HCT116 (cell line): ENCODE data around the gene SOX6. TPM values are rescaled to one million over a fixed set of nuclear protein-coding genes. Genes with fewer than 3 reads are reported as not detected.

Experiments used
- ATAC-seq: fragments of 200-7000 bp; cut with Tn5 transposase; 2 replicates; pipeline ENCODE4 v1.9.1; 2020; ENCODE audit warnings: mild to moderate bottlenecking, moderate library complexity
- BruUV-seq: library from RNA; stranded (reverse); fragments of 400-500 nt; replicated peaks from 2 replicates; lab custom pipeline; 2021; lab: Mats Ljungman, UMichigan
- CTCF ChIA-PET: fragments of 300-600 bp; sonication (Branson Sonifier 250); formaldehyde crosslinking; loops from one replicate; lab custom pipeline; 2021; ENCODE audit warnings: antibody characterized with exemption; lab: Charles Lee
- POLR2A ChIA-PET: fragments of 300-600, 350-600 bp; sonication (Branson Sonifier 250); formaldehyde crosslinking; loops from one replicate; lab custom pipeline; 2021; ENCODE audit warnings: antibody characterized with exemption; lab: Charles Lee
- RAD21 ChIA-PET, 2 experiments: fragments of 300-600 bp; sonication (Branson Sonifier 250); formaldehyde crosslinking; loops; one replicate each; lab custom pipeline; 2023; ENCODE audit warnings: low total read pairs in 2 of 2; ENCODE audit not compliant: uncharacterized antibody in 2 of 2, unreplicated experiment in 2 of 2, low non-redundant PET in 1 of 2; lab: Charles Lee
- DNase-seq: peaks from one replicate; pipeline ENCODE4 v3.0.0-alpha.2; 2010; ENCODE audit warnings: low read depth, low spot score
- H2AFZ ChIP-seq: fragments of 200-600 bp; shearing (Covaris generic), sonication (generic); 2 replicates; pipeline ENCODE4 v1.6.1; 2017; ENCODE audit warnings: low read depth, mixed run types, mixed read lengths, antibody characterized with exemption, low read length; ENCODE audit not compliant: poor library complexity, severe bottlenecking
- H3K27ac ChIP-seq: 2 replicates; pipeline ENCODE4 v1.5.1; 2012; ENCODE audit warnings: low read depth, low read length
- H3K27me3 ChIP-seq: fragments of 200-600 bp; sonication (generic); 2 replicates; pipeline ENCODE4 v1.6.1; 2016; ENCODE audit warnings: mixed run types, low read length, mixed read lengths; ENCODE audit not compliant: insufficient read depth
- H3K36me3 ChIP-seq, 2 experiments: fragments of 200-500 bp in 1 of 2; fragments of 200-600 bp in 1 of 2; sonication (Bioruptor generic) in 1 of 2; sonication (generic) in 1 of 2; 2 replicates each; pipeline versions ENCODE4 v1.5.1 to v1.6.1; 2014 to 2016; ENCODE audit warnings: low read length in 2 of 2, inconsistent platforms in 1 of 2, mixed read lengths in 1 of 2, mixed run types in 1 of 2; ENCODE audit not compliant: insufficient read depth in 2 of 2, control insufficient read depth in 1 of 2
- H3K4me1 ChIP-seq, 2 experiments: fragments of 200-600 bp in 1 of 2; sonication (generic) in 1 of 2; 2 replicates each; pipeline versions ENCODE4 v1.5.1 to v1.6.1; 2012 to 2017; ENCODE audit warnings: low read length in 2 of 2, inconsistent platforms in 1 of 2, mild to moderate bottlenecking in 1 of 2, mixed read lengths in 1 of 2, mixed run types in 1 of 2, moderate library complexity in 1 of 2; ENCODE audit not compliant: insufficient read depth in 2 of 2, control insufficient read depth in 1 of 2
- H3K4me2 ChIP-seq: fragments of 200-600 bp; sonication (generic); 2 replicates; pipeline ENCODE4 v1.6.1; 2017; ENCODE audit warnings: mixed run types, low read length, mixed read lengths
- H3K4me3 ChIP-seq, 2 experiments: fragments of 200-600 bp in 1 of 2; sonication (generic) in 1 of 2; replicated peaks in 1 of 2; 2 replicates each; pipeline ENCODE4 v1.5.1; 2011 to 2016; ENCODE audit warnings: low read length in 2 of 2, control low read depth in 1 of 2, low read depth in 1 of 2, mild to moderate bottlenecking in 1 of 2, mixed read lengths in 1 of 2, mixed run types in 1 of 2
- H3K79me2 ChIP-seq: fragments of 200-600 bp; sonication (generic); 2 replicates; pipeline ENCODE4 v1.6.1; 2017; ENCODE audit warnings: mild to moderate bottlenecking, mixed run types, low read length, moderate library complexity, mixed read lengths; ENCODE audit not compliant: insufficient read depth
- H3K9ac ChIP-seq: fragments of 200-600 bp; sonication (generic); 2 replicates; pipeline ENCODE4 v1.6.1; 2016; ENCODE audit warnings: low read length, mixed read lengths
- H3K9me2 ChIP-seq: fragments of 200-600 bp; sonication (generic), shearing (Covaris generic); 2 replicates; pipeline ENCODE4 v1.6.1; 2017; ENCODE audit warnings: mixed run types, mild to moderate bottlenecking, moderate library complexity; ENCODE audit not compliant: insufficient read depth
- H3K9me3 ChIP-seq, 2 experiments: fragments of 200-500 bp in 1 of 2; fragments of 200-600 bp in 1 of 2; sonication (Bioruptor generic) in 1 of 2; sonication (generic) in 1 of 2; 2 replicates each; pipeline ENCODE4 v1.6.1; 2014 to 2017; ENCODE audit warnings: low read length in 2 of 2, mixed read lengths in 2 of 2, inconsistent platforms in 1 of 2, low read depth in 1 of 2, mild to moderate bottlenecking in 1 of 2, mixed run types in 1 of 2, moderate library complexity in 1 of 2; ENCODE audit not compliant: control insufficient read depth in 1 of 2, insufficient read depth in 1 of 2
- H4K20me1 ChIP-seq: fragments of 200-600 bp; sonication (generic), shearing (Covaris generic); 2 replicates; pipeline ENCODE4 v1.6.1; 2017; ENCODE audit warnings: mixed run types, mild to moderate bottlenecking, moderate library complexity; ENCODE audit not compliant: insufficient read depth
- CEBPB ChIP-seq: IDR thresholded peaks from 2 replicates; pipeline ENCODE4 v1.6.1; 2012; ENCODE audit warnings: low read depth
- ELF1 ChIP-seq: IDR thresholded peaks from 2 replicates; pipeline ENCODE4 v1.6.1; 2012; ENCODE audit warnings: low read depth, borderline replicate concordance
- EZH2 ChIP-seq: fragments of 200-600 bp; sonication (generic); IDR thresholded peaks from 2 replicates; pipeline ENCODE4 v1.6.1; 2017; ENCODE audit warnings: antibody characterized with exemption, mixed run types
- EZH2phosphoT487 ChIP-seq: fragments of 200-600 bp; IDR thresholded peaks from 2 replicates; pipeline ENCODE4 v1.6.1; 2018; ENCODE audit warnings: antibody characterized with exemption, borderline replicate concordance
- FOSL1 ChIP-seq: IDR thresholded peaks from 2 replicates; pipeline ENCODE4 v1.6.1; 2012; ENCODE audit warnings: low read depth
- JUND ChIP-seq: IDR thresholded peaks from 2 replicates; pipeline ENCODE4 v1.6.1; 2012
- POLR2A ChIP-seq: IDR thresholded peaks from 2 replicates; pipeline ENCODE4 v1.7.0; 2011; ENCODE audit warnings: borderline replicate concordance; ENCODE audit not compliant: insufficient read depth, insufficient read length; ENCODE audit errors: extremely low read depth
- POLR2AphosphoS5 ChIP-seq: IDR thresholded peaks from 2 replicates; pipeline ENCODE4 v1.6.1; 2011; ENCODE audit warnings: mild to moderate bottlenecking, low read depth, low read length, moderate library complexity
- RAD21 ChIP-seq: IDR thresholded peaks from 2 replicates; pipeline ENCODE4 v1.6.1; 2012; ENCODE audit warnings: low read depth, mild to moderate bottlenecking
- SIN3A ChIP-seq: IDR thresholded peaks from 2 replicates; pipeline ENCODE4 v1.6.1; 2012; ENCODE audit warnings: low read depth
- SP1 ChIP-seq: IDR thresholded peaks from 2 replicates; pipeline ENCODE4 v1.6.1; 2012; ENCODE audit warnings: low read depth
- YY1 ChIP-seq: IDR thresholded peaks from 2 replicates; pipeline ENCODE4 v1.6.1; 2011; ENCODE audit warnings: low read length, low read depth, moderate library complexity, mild to moderate bottlenecking; ENCODE audit not compliant: insufficient replicate concordance; ENCODE audit errors: extremely low read depth
- ZFX ChIP-seq: fragments of 450-650 bp; IDR thresholded peaks from 2 replicates; pipeline ENCODE4 v1.6.1; 2017
- intact Hi-C: fragments of 100-400 bp; cut with micrococcal nuclease; formaldehyde crosslinking; loops from 2 replicates; pipeline ENCODE4 v1.10.0; 2022
- total RNA-seq: library from RNA; stranded (reverse); gene quantifications from one replicate; pipeline ENCODE4 v1.2.1, GENCODE V29; 2021; ENCODE audit not compliant: unreplicated experiment
- TF ChIP-seq, protein P1 (sequence below): IDR thresholded peaks from 2 replicates; pipeline ENCODE4 v1.6.1; 2012
- TF ChIP-seq, protein P2 (sequence below), 3 experiments: fragments of 200-600 bp in 1 of 3; sonication (generic) in 1 of 3; IDR thresholded peaks in 2 of 3; conservative IDR thresholded peaks in 1 of 3; 2 replicates each; pipeline ENCODE4 v1.5.1; 2012 to 2017; ENCODE audit warnings: low read depth in 2 of 3, low read length in 2 of 3, antibody characterized with exemption in 1 of 3, borderline replicate concordance in 1 of 3, control low read depth in 1 of 3, mild to moderate bottlenecking in 1 of 3, mixed read lengths in 1 of 3, mixed run types in 1 of 3, moderate library complexity in 1 of 3; ENCODE audit not compliant: insufficient read depth in 1 of 3
- TF ChIP-seq, protein P3 (sequence below): IDR thresholded peaks from 2 replicates; pipeline ENCODE4 v1.6.1; 2012
- TF ChIP-seq, protein P4 (sequence below): IDR thresholded peaks from 2 replicates; pipeline ENCODE4 v1.6.1; 2012; ENCODE audit warnings: low read depth

SOX6 gene
- total RNA-seq, 1 experiment from 2014 or later, result 0.81 TPM

DNA sequence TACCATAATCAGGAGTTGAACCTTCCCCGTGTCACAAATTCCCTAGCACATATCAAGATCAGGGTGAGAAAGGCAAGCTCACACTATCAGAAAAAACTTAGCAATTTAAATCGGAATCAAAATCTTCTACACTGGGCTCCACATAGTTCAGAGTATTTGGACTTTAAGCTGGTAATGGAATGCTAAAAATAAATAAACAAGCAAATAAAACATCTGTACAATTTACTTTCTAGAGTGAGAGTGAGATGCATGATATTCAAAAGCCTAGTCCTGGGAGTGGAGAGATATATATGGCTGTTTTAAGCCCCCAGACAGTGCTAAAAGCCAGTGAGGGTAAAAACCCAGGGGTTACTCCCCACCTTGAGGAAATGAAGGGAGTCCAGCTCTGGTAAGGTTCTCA lies 380.6 kb downstream of the SOX6 start:
- Histone ChIP-seq H3K36me3 (no peaks in the 10 kb centered on the region), H3K9ac (no peak overlapping the region), H3K79me2 (no peaks in the 10 kb centered on the region), H3K9me3 (no peaks in the 10 kb centered on the region), H3K4me3 (no peak overlapping the region), H3K4me2 (no peak overlapping the region), H3K27ac (no peak overlapping the region), H4K20me1 (no peaks in the 10 kb centered on the region), H3K9me2 (no peaks in the 10 kb centered on the region), H2AFZ (no peak overlapping the region), H3K4me1 (no peaks in the 10 kb centered on the region), H3K27me3 (peaks cover 13% of the 10 kb centered on the region; the same call in 1 of the 2 replicates)
- intact Hi-C loops, result no loop called here
- ATAC-seq, result no peak
- ChIA-PET POLR2A (no interaction called here), CTCF (interaction anchor here (0.9 to 1.2 kb wide), 2 partner anchors 12 to 13 kb away, joined by 3 to 5 read pairs; no protein-coding TSS in a partner anchor), RAD21 (no interaction called here)
- no peak for TF ChIP-seq YY1
- TF ChIP-seq ZFX, result no peak
- no peak for TF ChIP-seq CEBPB
- TF ChIP-seq POLR2AphosphoS5, result no peak
- TF ChIP-seq, protein P1, sequence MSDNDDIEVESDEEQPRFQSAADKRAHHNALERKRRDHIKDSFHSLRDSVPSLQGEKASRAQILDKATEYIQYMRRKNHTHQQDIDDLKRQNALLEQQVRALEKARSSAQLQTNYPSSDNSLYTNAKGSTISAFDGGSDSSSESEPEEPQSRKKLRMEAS, result no peak
- TF ChIP-seq, protein P2, sequence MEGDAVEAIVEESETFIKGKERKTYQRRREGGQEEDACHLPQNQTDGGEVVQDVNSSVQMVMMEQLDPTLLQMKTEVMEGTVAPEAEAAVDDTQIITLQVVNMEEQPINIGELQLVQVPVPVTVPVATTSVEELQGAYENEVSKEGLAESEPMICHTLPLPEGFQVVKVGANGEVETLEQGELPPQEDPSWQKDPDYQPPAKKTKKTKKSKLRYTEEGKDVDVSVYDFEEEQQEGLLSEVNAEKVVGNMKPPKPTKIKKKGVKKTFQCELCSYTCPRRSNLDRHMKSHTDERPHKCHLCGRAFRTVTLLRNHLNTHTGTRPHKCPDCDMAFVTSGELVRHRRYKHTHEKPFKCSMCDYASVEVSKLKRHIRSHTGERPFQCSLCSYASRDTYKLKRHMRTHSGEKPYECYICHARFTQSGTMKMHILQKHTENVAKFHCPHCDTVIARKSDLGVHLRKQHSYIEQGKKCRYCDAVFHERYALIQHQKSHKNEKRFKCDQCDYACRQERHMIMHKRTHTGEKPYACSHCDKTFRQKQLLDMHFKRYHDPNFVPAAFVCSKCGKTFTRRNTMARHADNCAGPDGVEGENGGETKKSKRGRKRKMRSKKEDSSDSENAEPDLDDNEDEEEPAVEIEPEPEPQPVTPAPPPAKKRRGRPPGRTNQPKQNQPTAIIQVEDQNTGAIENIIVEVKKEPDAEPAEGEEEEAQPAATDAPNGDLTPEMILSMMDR (IDR thresholded peaks at IDR 0.05 in 2 of 3, conservative IDR thresholded peaks at IDR 0.05 in 1 of 3; ENCODE audit: borderline replicate concordance in 1 of 3, insufficient read depth in 1 of 3, low read depth in 2 of 3, low read length in 2 of 3), result no peak
- TF ChIP-seq SP1, result no peak
- no peak for TF ChIP-seq RAD21
- TF ChIP-seq EZH2, result no peak
- TF ChIP-seq, protein P3, sequence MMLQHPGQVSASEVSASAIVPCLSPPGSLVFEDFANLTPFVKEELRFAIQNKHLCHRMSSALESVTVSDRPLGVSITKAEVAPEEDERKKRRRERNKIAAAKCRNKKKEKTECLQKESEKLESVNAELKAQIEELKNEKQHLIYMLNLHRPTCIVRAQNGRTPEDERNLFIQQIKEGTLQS, result no peak
- no peak for TF ChIP-seq POLR2A
- TF ChIP-seq SIN3A, result no peak
- no peak for TF ChIP-seq FOSL1
- no peak for TF ChIP-seq ELF1
- TF ChIP-seq EZH2phosphoT487, result no peak
- TF ChIP-seq JUND, result no peak
- TF ChIP-seq, protein P4, sequence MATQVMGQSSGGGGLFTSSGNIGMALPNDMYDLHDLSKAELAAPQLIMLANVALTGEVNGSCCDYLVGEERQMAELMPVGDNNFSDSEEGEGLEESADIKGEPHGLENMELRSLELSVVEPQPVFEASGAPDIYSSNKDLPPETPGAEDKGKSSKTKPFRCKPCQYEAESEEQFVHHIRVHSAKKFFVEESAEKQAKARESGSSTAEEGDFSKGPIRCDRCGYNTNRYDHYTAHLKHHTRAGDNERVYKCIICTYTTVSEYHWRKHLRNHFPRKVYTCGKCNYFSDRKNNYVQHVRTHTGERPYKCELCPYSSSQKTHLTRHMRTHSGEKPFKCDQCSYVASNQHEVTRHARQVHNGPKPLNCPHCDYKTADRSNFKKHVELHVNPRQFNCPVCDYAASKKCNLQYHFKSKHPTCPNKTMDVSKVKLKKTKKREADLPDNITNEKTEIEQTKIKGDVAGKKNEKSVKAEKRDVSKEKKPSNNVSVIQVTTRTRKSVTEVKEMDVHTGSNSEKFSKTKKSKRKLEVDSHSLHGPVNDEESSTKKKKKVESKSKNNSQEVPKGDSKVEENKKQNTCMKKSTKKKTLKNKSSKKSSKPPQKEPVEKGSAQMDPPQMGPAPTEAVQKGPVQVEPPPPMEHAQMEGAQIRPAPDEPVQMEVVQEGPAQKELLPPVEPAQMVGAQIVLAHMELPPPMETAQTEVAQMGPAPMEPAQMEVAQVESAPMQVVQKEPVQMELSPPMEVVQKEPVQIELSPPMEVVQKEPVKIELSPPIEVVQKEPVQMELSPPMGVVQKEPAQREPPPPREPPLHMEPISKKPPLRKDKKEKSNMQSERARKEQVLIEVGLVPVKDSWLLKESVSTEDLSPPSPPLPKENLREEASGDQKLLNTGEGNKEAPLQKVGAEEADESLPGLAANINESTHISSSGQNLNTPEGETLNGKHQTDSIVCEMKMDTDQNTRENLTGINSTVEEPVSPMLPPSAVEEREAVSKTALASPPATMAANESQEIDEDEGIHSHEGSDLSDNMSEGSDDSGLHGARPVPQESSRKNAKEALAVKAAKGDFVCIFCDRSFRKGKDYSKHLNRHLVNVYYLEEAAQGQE, result no peak
- DNase-seq, result no peak
- no TSS peak for BruUV-seq
